ENCODE data around the gene ERCC2.

DNA sequence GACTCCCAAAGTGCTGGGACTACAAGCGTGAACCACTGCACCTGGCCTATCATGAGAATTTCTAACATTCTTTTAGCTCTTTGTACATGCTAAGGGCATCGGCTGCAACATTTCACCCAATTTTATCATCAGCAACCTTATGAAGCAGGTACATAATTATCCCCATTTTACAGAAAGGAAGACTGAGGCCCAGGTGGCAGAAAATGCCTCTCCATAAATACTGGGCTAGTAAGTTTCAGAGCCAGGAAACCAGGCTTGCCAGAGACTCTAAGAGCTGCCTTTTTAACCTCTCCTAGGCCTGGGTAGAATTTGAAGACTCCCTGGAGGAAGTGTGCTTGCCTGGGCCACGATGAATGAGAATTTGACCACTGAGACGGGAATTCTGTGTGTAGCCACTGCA, 2.2 kb downstream of the ERCC2 start:
- TF ChIP-seq, protein P1, sequence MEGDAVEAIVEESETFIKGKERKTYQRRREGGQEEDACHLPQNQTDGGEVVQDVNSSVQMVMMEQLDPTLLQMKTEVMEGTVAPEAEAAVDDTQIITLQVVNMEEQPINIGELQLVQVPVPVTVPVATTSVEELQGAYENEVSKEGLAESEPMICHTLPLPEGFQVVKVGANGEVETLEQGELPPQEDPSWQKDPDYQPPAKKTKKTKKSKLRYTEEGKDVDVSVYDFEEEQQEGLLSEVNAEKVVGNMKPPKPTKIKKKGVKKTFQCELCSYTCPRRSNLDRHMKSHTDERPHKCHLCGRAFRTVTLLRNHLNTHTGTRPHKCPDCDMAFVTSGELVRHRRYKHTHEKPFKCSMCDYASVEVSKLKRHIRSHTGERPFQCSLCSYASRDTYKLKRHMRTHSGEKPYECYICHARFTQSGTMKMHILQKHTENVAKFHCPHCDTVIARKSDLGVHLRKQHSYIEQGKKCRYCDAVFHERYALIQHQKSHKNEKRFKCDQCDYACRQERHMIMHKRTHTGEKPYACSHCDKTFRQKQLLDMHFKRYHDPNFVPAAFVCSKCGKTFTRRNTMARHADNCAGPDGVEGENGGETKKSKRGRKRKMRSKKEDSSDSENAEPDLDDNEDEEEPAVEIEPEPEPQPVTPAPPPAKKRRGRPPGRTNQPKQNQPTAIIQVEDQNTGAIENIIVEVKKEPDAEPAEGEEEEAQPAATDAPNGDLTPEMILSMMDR (IDR thresholded peaks at IDR 0.05; ENCODE audit: insufficient read depth, low read depth, low read length): no peak
- no peak for TF ChIP-seq EZH2 (IDR thresholded peaks at IDR 0.05; ENCODE audit: insufficient read depth, low read length)
